ENCODE measurements around the gene CMSS1. TPM values are rescaled to one million over a fixed set of nuclear protein-coding genes. Genes with fewer than 3 reads are reported as not detected.

CMSS1 gene
- total RNA-seq, 1 experiment from 2014 or later, result 77.8 TPM

Small RNA genes lying within 50 kb of the gene (small RNA-seq; reads per million reads assigned to genes)
- 0 reads per million in 2 experiments for gene MIR3921

Other genes with a start within 250 kb of the CMSS1 start
- 179 TPM in 2 replicates for gene COL8A1, start 179.3 kb upstream of the CMSS1 start, total RNA-seq (2014; rRNA removed; shearing (Covaris generic))